Suprapubic skin (tissue), 4 donors: ENCODE data around the gene TLR9. TPM values are rescaled to one million over a fixed set of nuclear protein-coding genes. Genes with fewer than 3 reads are reported as not detected.

ENCODE experiments used
- DNase-seq, 2 donors: peaks; one replicate each; pipeline ENCODE4 v3.0.0-alpha.2; 2019; ENCODE audit warnings: low spot score in 2 of 2
- H3K27ac ChIP-seq: fragments of 200-600 bp; sonication (generic); one replicate; pipeline ENCODE4 v1.5.1; 2019
- H3K27me3 ChIP-seq: fragments of 200-600 bp; sonication (generic); one replicate; pipeline ENCODE4 v1.5.1; 2019
- H3K36me3 ChIP-seq: fragments of 200-600 bp; sonication (generic); one replicate; pipeline ENCODE4 v1.5.1; 2019
- H3K4me1 ChIP-seq: fragments of 200-600 bp; sonication (generic); one replicate; pipeline ENCODE4 v1.5.1; 2019
- H3K4me3 ChIP-seq: fragments of 200-600 bp; sonication (generic); one replicate; pipeline ENCODE4 v1.5.1; 2019; ENCODE audit warnings: mild to moderate bottlenecking
- H3K9me3 ChIP-seq: fragments of 200-600 bp; sonication (generic); one replicate; pipeline ENCODE4 v1.5.1; 2019
- CTCF ChIP-seq, 2 donors: fragments of 200-600 bp in 1 of 2; fragments of 450-650 bp in 1 of 2; sonication (generic) in 1 of 2; IDR thresholded peaks; one replicate each; pipeline ENCODE4 v1.5.1; 2016 to 2019; ENCODE audit warnings: antibody characterized with exemption in 2 of 2, mild to moderate bottlenecking in 1 of 2, moderate library complexity in 1 of 2
- EP300 ChIP-seq: sonication (generic); formaldehyde crosslinking; IDR thresholded peaks from one replicate; pipeline ENCODE4 v1.6.1; 2017; ENCODE audit warnings: antibody characterized with exemption
- POLR2A ChIP-seq, 2 donors: fragments of 450-650 bp; IDR thresholded peaks; one replicate each; pipeline ENCODE4 v1.6.1; 2017; ENCODE audit warnings: antibody characterized with exemption in 2 of 2, mild to moderate bottlenecking in 2 of 2, moderate library complexity in 2 of 2
- POLR2AphosphoS5 ChIP-seq, 3 donors: sonication (generic); formaldehyde crosslinking; IDR thresholded peaks; one replicate each; pipeline ENCODE4 v1.6.1; 2017; ENCODE audit warnings: antibody characterized with exemption in 3 of 3
- WGBS: methylation state at CpG from one replicate; pipeline ENCODE4 v1.1.5; 2018; 5-methylcytosine and 5-hydroxymethylcytosine counted together
- total RNA-seq, 4 donors: library from RNA; depleted of rRNA; stranded (reverse); fragments of >200 nt; gene quantifications; one replicate each; pipeline ENCODE4 v1.1.0, GENCODE V29; 2016

The TLR9 gene
- total RNA-seq, 4 donors from 2014 or later, result 0.16 TPM; not detected in 3

GRCh38 chr3:52234516-52235447 lies 9.3 kb upstream of the TLR9 start:
- Histone ChIP-seq H3K4me1 (peaks cover 43% of the 10 kb centered on the region), H3K36me3 (peaks cover 43% of the 10 kb centered on the region)

GRCh38 chr3:52233968-52234367 lies 8.5 kb upstream of the TLR9 start:
- DNase-seq, result no peak
- Histone ChIP-seq H3K27ac (no peak overlapping the region), H3K27me3 (no peaks in the 10 kb centered on the region), H3K4me3 (no peak overlapping the region), H3K9me3 (no peaks in the 10 kb centered on the region), H3K36me3 (peaks cover 52% of the 10 kb centered on the region), H3K4me1 (peaks cover 37% of the 10 kb centered on the region)
- WGBS, result 63% methylated on average over 3 of the region's 3 CpGs
- TF ChIP-seq CTCF (IDR thresholded peaks at IDR 0.05), result no peak
- no peak for TF ChIP-seq POLR2AphosphoS5 (IDR thresholded peaks at IDR 0.05)
- TF ChIP-seq EP300, result no peak
- TF ChIP-seq POLR2A (IDR thresholded peaks at IDR 0.05), result no peak

More at GRCh38 chr3:52234516-52235447, 9.3 kb upstream of the TLR9 start:
- Histone ChIP-seq H3K9me3 (no peaks in the 10 kb centered on the region), H3K27ac (no peak overlapping the region), H3K27me3 (no peaks in the 10 kb centered on the region), H3K4me3 (no peak overlapping the region)
- DNase-seq, result no peak
- TF ChIP-seq EP300 (no peak), POLR2A (IDR thresholded peaks at IDR 0.05) (no peak), CTCF (IDR thresholded peaks at IDR 0.05) (no peak), POLR2AphosphoS5 (IDR thresholded peaks at IDR 0.05) (no peak)
- WGBS, result 91% methylated on average over 12 of the region's 15 CpGs

- TF ChIP-seq EP300, result no peak
- TF ChIP-seq CTCF (IDR thresholded peaks at IDR 0.05), result no peak
- TF ChIP-seq POLR2AphosphoS5 (IDR thresholded peaks at IDR 0.05), result no peak
- TF ChIP-seq POLR2A (IDR thresholded peaks at IDR 0.05), result no peak
- Histone ChIP-seq H3K36me3 (peaks cover 60% of the 10 kb centered on the region), H3K4me1 (peaks cover 31% of the 10 kb centered on the region), H3K27ac (no peak overlapping the region), H3K9me3 (no peaks in the 10 kb centered on the region), H3K4me3 (no peak overlapping the region), H3K27me3 (no peaks in the 10 kb centered on the region)
- 90% methylated on average over 3 of the region's 5 CpGs for WGBS
- no peak for DNase-seq
Measured at GRCh38 chr3:52233108-52233591, 7.7 kb upstream of the TLR9 start.

GRCh38 chr3:52232279-52233107 lies 7.0 kb upstream of the TLR9 start:
- no peaks in the 10 kb centered on the region for H3K9me3 ChIP-seq
- H3K27me3 ChIP-seq, result no peaks in the 10 kb centered on the region
- H3K4me3 ChIP-seq, result no peak overlapping the region
- TF ChIP-seq POLR2A (IDR thresholded peaks at IDR 0.05), result no peak
- peaks cover 64% of the 10 kb centered on the region for H3K36me3 ChIP-seq
- H3K27ac ChIP-seq, result no peak overlapping the region
- peaks cover 24% of the 10 kb centered on the region for H3K4me1 ChIP-seq
- WGBS, result 85% methylated on average over 22 of the region's 28 CpGs
- no peak for DNase-seq

GRCh38 chr3:52231502-52232278 lies 6.2 kb upstream of the TLR9 start:
- H3K4me3 ChIP-seq, result no peak overlapping the region
- WGBS, result 79% methylated on average over 11 of the region's 34 CpGs
- H3K27me3 ChIP-seq, result no peaks in the 10 kb centered on the region
- no peak for DNase-seq
- no peak overlapping the region for H3K27ac ChIP-seq
- peaks cover 64% of the 10 kb centered on the region for H3K36me3 ChIP-seq
- peak; percentile 86 for TF ChIP-seq CTCF (IDR thresholded peaks at IDR 0.05)
- no peak for TF ChIP-seq POLR2A (IDR thresholded peaks at IDR 0.05)
- no peak for TF ChIP-seq EP300
- peak in 1 of 3 donors; percentile 12 for TF ChIP-seq POLR2AphosphoS5 (IDR thresholded peaks at IDR 0.05)
- H3K4me1 ChIP-seq, result peaks cover 16% of the 10 kb centered on the region
- no peaks in the 10 kb centered on the region for H3K9me3 ChIP-seq
